Mammary epithelial cell (primary cell): ENCODE results near the gene USP24.

Source experiments
- CTCF ChIP-seq, 2 donors: IDR thresholded peaks in 1 of 2; conservative IDR thresholded peaks in 1 of 2; 2 replicates each; pipeline ENCODE4 v1.5.1; 2011 to 2012; ENCODE audit warnings: inconsistent platforms in 2 of 2, low read length in 2 of 2, mild to moderate bottlenecking in 2 of 2, control low read depth in 1 of 2, low read depth in 1 of 2; ENCODE audit not compliant: insufficient read depth in 1 of 2; ENCODE audit errors: extremely low read depth in 1 of 2
- EZH2 ChIP-seq: IDR thresholded peaks from 2 replicates; pipeline ENCODE4 v1.6.1; 2012; ENCODE audit warnings: low read length, inconsistent platforms, borderline replicate concordance

- no peak for TF ChIP-seq CTCF (conservative IDR thresholded peaks at IDR 0.05 in 1 of 2, IDR thresholded peaks at IDR 0.05 in 1 of 2; ENCODE audit: extremely low read depth in 1 of 2, insufficient read depth in 1 of 2, low read depth in 1 of 2, low read length in 2 of 2)
- no peak for TF ChIP-seq EZH2
Measured at GRCh38 chr1:55217226-55217986, 2.2 kb upstream of the USP24 start.
